Endothelial cell of umbilical vein (primary cell): ENCODE results near the gene SIPA1. TPM values are rescaled to one million over a fixed set of nuclear protein-coding genes. Genes with fewer than 3 reads are reported as not detected.

Experiments used
- BruUV-seq: library from RNA; stranded (reverse); fragments of 400-500 nt; replicated peaks from 2 replicates; lab custom pipeline; 2021; lab: Mats Ljungman, UMichigan
- CTCF ChIA-PET: fragments of 300-600, 350-600 bp; sonication (Branson Sonifier 250); formaldehyde crosslinking; loops from one replicate; lab custom pipeline; 2021; ENCODE audit warnings: antibody characterized with exemption, inconsistent platforms; lab: Charles Lee
- POLR2A ChIA-PET: fragments of 300-600, 350-600 bp; sonication (Branson Sonifier 250); formaldehyde crosslinking; loops from one replicate; lab custom pipeline; 2021; ENCODE audit warnings: antibody characterized with exemption, inconsistent platforms; lab: Charles Lee
- DNase-seq: peaks from one replicate; pipeline ENCODE4 v3.0.0-alpha.2; 2011; ENCODE audit warnings: low read depth, low spot score
- FAIRE-seq: peaks from 2 replicates; lab custom pipeline; 2011; peaks lifted over from hg19 to GRCh38; lab: Jason Lieb, UNC
- H2AFZ ChIP-seq: 2 replicates; pipeline ENCODE4 v1.6.0; 2012; ENCODE audit warnings: low read depth, low read length, control low read depth, inconsistent platforms
- H3K27ac ChIP-seq: 2 replicates; pipeline ENCODE4 v1.5.1; 2011; ENCODE audit warnings: low read depth, mild to moderate bottlenecking, control low read depth, low read length, moderate library complexity; ENCODE audit not compliant: insufficient read depth
- H3K27me3 ChIP-seq, 2 experiments: 2 replicates each; pipeline versions ENCODE4 v1.6.0 to v1.6.1; 2011; ENCODE audit warnings: low read length in 2 of 2, mixed read lengths in 1 of 2; ENCODE audit not compliant: control insufficient read depth in 2 of 2, insufficient read depth in 2 of 2
- H3K36me3 ChIP-seq, 2 experiments: 2 replicates in 1 of 2; 3 replicates in 1 of 2; pipeline ENCODE4 v1.5.1; 2011; ENCODE audit warnings: low read length in 2 of 2, mild to moderate bottlenecking in 1 of 2, moderate library complexity in 1 of 2; ENCODE audit not compliant: control insufficient read depth in 2 of 2, insufficient read depth in 2 of 2; ENCODE audit errors: extremely low read depth in 1 of 2
- H3K4me1 ChIP-seq: 3 replicates; pipeline ENCODE4 v1.5.1; 2011; ENCODE audit warnings: mild to moderate bottlenecking, low read length; ENCODE audit not compliant: control insufficient read depth, insufficient read depth; ENCODE audit errors: extremely low read depth
- H3K4me2 ChIP-seq: 2 replicates; pipeline ENCODE4 v1.6.1; 2011; ENCODE audit warnings: low read length, control low read depth, mixed read lengths; ENCODE audit not compliant: insufficient read depth
- H3K4me3 ChIP-seq, 3 experiments: fragments of 200-600 bp in 1 of 3; sonication (generic), shearing (Covaris generic) in 1 of 3; replicated peaks in 1 of 3; 2 replicates each; pipeline ENCODE4 v1.5.1; 2011 to 2016; ENCODE audit warnings: control low read depth in 3 of 3, low read length in 3 of 3, mild to moderate bottlenecking in 2 of 3, inconsistent platforms in 1 of 3, low read depth in 1 of 3, moderate library complexity in 1 of 3; ENCODE audit not compliant: insufficient read depth in 1 of 3
- H3K79me2 ChIP-seq: 2 replicates; pipeline ENCODE4 v1.6.0; 2012; ENCODE audit warnings: low read length, inconsistent platforms; ENCODE audit not compliant: control insufficient read depth, insufficient read depth
- H3K9ac ChIP-seq: replicated peaks from 2 replicates; pipeline ENCODE3; 2011; ENCODE audit warnings: low read length, control low read depth; ENCODE audit not compliant: insufficient read depth; ENCODE audit errors: extremely low read depth
- H3K9me1 ChIP-seq: replicated peaks from 3 replicates; pipeline ENCODE4 v1.6.0; 2011; ENCODE audit warnings: mild to moderate bottlenecking, low read length; ENCODE audit not compliant: control insufficient read depth, insufficient read depth; ENCODE audit errors: extremely low read depth
- H3K9me3 ChIP-seq: replicated peaks from 2 replicates; pipeline ENCODE4 v1.5.1; 2012; ENCODE audit warnings: low read length, inconsistent platforms; ENCODE audit not compliant: control insufficient read depth, insufficient read depth
- H4K20me1 ChIP-seq: replicated peaks from 2 replicates; pipeline ENCODE3; 2011; ENCODE audit warnings: mild to moderate bottlenecking, low read length; ENCODE audit not compliant: control insufficient read depth, insufficient read depth; ENCODE audit errors: extremely low read depth
- EZH2 ChIP-seq: IDR thresholded peaks from 2 replicates; pipeline ENCODE4 v1.6.1; 2012; ENCODE audit warnings: borderline replicate concordance, low read depth, mild to moderate bottlenecking, moderate library complexity, low read length, inconsistent platforms; ENCODE audit not compliant: severe bottlenecking
- FOS ChIP-seq: IDR thresholded peaks from 2 replicates; pipeline ENCODE4 v1.6.1; 2011; ENCODE audit warnings: mild to moderate bottlenecking, low read length, moderate library complexity, borderline replicate concordance; ENCODE audit not compliant: insufficient read depth
- GATA2 ChIP-seq: IDR thresholded peaks from 2 replicates; pipeline ENCODE4 v1.7.0; 2011; ENCODE audit warnings: low read depth, mild to moderate bottlenecking, moderate library complexity, mixed read lengths, low read length; ENCODE audit not compliant: insufficient read length, insufficient read depth
- JUN ChIP-seq: IDR thresholded peaks from 2 replicates; pipeline ENCODE4 v1.6.1; 2011; ENCODE audit warnings: borderline replicate concordance, low read depth; ENCODE audit not compliant: insufficient read length, insufficient read depth
- MYC ChIP-seq: IDR thresholded peaks from one replicate; pipeline ENCODE4 v1.6.1; 2011; ENCODE audit warnings: mild to moderate bottlenecking, low read depth, low read length
- POLR2A ChIP-seq: IDR thresholded peaks from 2 replicates; pipeline ENCODE4 v1.6.1; 2012; ENCODE audit warnings: low read depth, mild to moderate bottlenecking, control low read depth, low read length
- POLR2AphosphoS5 ChIP-seq: IDR thresholded peaks from 2 replicates; pipeline ENCODE4 v1.6.1; 2012; ENCODE audit warnings: low read depth, mild to moderate bottlenecking, control low read depth, low read length, moderate library complexity; ENCODE audit not compliant: insufficient read depth
- dilution Hi-C: fragments of 300-500 bp; cut with MboI; formaldehyde crosslinking; loops from one replicate; pipeline ENCODE4 v1.15.0; 2019; ENCODE audit warnings: low sequenced_read_pairs; ENCODE audit not compliant: extremely low pct_ligation_motif_present
- intact Hi-C: fragments of 100-400 bp; cut with micrococcal nuclease; formaldehyde crosslinking; loops from one replicate; pipeline ENCODE4 v1.10.0; 2022
- polyA plus RNA-seq, 4 experiments: library from polyadenylated mRNA; depleted of rRNA in 3 of 4; stranded (reverse) in 3 of 4; unstranded in 1 of 4; fragments of >200 nt; gene quantifications; 2 replicates each; pipeline versions ENCODE4 v1.2.1 to v1.2.3, GENCODE V29; 2011 to 2012; ENCODE audit warnings: missing spikeins in 1 of 4
- total RNA-seq: library from RNA; stranded (reverse); gene quantifications from 2 replicates; pipeline ENCODE4 v1.2.3, GENCODE V29; 2021
- TF ChIP-seq, protein P1 (sequence below), 2 donors: IDR thresholded peaks; 1 replicate in 1 of 2; 2 replicates in 1 of 2; pipeline ENCODE4 v1.5.1; 2011; ENCODE audit warnings: low read length in 2 of 2, mild to moderate bottlenecking in 2 of 2, moderate library complexity in 2 of 2, control low read depth in 1 of 2, inconsistent platforms in 1 of 2, low read depth in 1 of 2; ENCODE audit not compliant: insufficient read depth in 1 of 2; ENCODE audit errors: extremely low read depth in 1 of 2
- TF ChIP-seq, protein P2 (sequence below): IDR thresholded peaks from 2 replicates; pipeline ENCODE4 v1.6.1; 2011; ENCODE audit not compliant: insufficient read depth, insufficient read length

SIPA1 gene
- total and polyA plus RNA-seq, 2 donors (not counting 3 experiments of a cell fraction or from before 2014, with no cell fraction given) = 67.5 to 119 TPM

DNA sequence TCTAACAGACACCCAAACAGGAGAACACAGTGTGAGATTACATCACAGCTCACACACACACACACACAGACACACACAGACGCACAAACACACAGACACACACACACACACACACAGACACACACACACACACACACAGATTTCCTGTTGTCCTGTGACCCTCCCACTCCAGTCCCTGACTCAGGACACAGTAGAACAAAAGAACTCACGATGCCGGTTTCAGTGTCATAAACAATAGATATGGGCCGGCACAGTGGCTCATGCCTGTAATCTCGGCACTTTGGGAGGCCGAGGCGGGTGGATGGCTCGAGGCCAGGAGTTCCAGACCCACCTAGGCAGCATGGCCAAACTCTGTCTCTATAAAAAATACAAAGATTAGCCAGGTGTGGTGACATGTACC lies 60.3 kb downstream of the SIPA1 start:
- H2AFZ ChIP-seq = no peak overlapping the region
- H3K9me1 ChIP-seq = no peaks in the 10 kb centered on the region
- no peaks in the 10 kb centered on the region for H3K79me2 ChIP-seq
- no peak overlapping the region for H3K27ac ChIP-seq
- BruUV-seq = no TSS peak
- H3K9ac ChIP-seq = no peak overlapping the region
- peaks cover 7 to 8% of the 10 kb centered on the region in 2 experiments for H3K27me3 ChIP-seq
- intact Hi-C loops = no loop called here
- H3K4me1 ChIP-seq = peaks cover 9% of the 10 kb centered on the region
- H4K20me1 ChIP-seq = no peaks in the 10 kb centered on the region
- H3K36me3 ChIP-seq = no peaks in the 10 kb centered on the region
- no peak overlapping the region for H3K4me2 ChIP-seq
- FAIRE-seq (peak; percentile 31), DNase-seq (peak; percentile 56)
- POLR2A ChIA-PET = no interaction called here
- no peak overlapping the region for H3K4me3 ChIP-seq
- CTCF ChIA-PET = no interaction called here
- TF ChIP-seq FOS (no peak), MYC (no peak)
- H3K9me3 ChIP-seq = no peaks in the 10 kb centered on the region
- dilution Hi-C loops = no loop called here

DNA sequence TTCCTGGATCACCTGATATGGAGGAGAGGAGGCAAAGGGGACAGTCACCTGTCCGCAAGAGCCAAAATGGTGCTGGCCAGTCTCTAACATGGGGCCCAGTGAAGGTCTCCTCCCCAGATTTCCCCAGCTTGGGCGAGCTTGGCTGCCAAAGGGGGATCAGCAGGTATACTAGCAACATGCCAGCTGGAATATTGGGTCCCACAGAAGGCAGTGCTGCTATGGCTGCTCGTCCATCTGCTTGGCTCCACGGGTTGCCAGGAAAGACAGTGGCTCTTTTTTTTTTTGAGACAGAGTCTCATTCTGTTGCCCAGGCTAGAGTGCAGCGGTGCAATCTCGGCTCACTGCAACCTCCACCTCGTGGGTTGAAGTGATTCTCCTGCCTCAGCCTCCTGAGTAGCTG lies 61.4 kb downstream of the SIPA1 start:
- DNase-seq = no peak
- H2AFZ ChIP-seq = no peak overlapping the region
- peaks cover 9% of the 10 kb centered on the region for H3K4me1 ChIP-seq
- no peaks in the 10 kb centered on the region for H3K36me3 ChIP-seq
- no peak overlapping the region for H3K9ac ChIP-seq
- H3K79me2 ChIP-seq = no peaks in the 10 kb centered on the region
- H3K9me1 ChIP-seq = no peaks in the 10 kb centered on the region
- H3K4me2 ChIP-seq = no peak overlapping the region
- H3K4me3 ChIP-seq = no peak overlapping the region
- dilution Hi-C loops (no loop called here), intact Hi-C loops (no loop called here)
- TF ChIP-seq FOS (no peak), EZH2 (no peak), POLR2AphosphoS5 (no peak), POLR2A (no peak), JUN (no peak), MYC (no peak), GATA2 (no peak)
- TF ChIP-seq, protein P1, sequence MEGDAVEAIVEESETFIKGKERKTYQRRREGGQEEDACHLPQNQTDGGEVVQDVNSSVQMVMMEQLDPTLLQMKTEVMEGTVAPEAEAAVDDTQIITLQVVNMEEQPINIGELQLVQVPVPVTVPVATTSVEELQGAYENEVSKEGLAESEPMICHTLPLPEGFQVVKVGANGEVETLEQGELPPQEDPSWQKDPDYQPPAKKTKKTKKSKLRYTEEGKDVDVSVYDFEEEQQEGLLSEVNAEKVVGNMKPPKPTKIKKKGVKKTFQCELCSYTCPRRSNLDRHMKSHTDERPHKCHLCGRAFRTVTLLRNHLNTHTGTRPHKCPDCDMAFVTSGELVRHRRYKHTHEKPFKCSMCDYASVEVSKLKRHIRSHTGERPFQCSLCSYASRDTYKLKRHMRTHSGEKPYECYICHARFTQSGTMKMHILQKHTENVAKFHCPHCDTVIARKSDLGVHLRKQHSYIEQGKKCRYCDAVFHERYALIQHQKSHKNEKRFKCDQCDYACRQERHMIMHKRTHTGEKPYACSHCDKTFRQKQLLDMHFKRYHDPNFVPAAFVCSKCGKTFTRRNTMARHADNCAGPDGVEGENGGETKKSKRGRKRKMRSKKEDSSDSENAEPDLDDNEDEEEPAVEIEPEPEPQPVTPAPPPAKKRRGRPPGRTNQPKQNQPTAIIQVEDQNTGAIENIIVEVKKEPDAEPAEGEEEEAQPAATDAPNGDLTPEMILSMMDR (IDR thresholded peaks at IDR 0.05; ENCODE audit: extremely low read depth in 1 of 2, insufficient read depth in 1 of 2, low read depth in 1 of 2, low read length in 2 of 2) = no peak
- TF ChIP-seq, protein P2, sequence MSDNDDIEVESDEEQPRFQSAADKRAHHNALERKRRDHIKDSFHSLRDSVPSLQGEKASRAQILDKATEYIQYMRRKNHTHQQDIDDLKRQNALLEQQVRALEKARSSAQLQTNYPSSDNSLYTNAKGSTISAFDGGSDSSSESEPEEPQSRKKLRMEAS = no peak
- H3K9me3 ChIP-seq = no peaks in the 10 kb centered on the region
- FAIRE-seq = no peak
- no peaks in the 10 kb centered on the region for H4K20me1 ChIP-seq
- H3K27me3 ChIP-seq = peaks cover 7 to 8% of the 10 kb centered on the region in 2 experiments
- CTCF ChIA-PET = no interaction called here
- no peak overlapping the region for H3K27ac ChIP-seq
- POLR2A ChIA-PET = no interaction called here
- no TSS peak for BruUV-seq
